HT-29 (cell line): Measurements from ENCODE around the gene TEX12. TPM values are rescaled to one million over a fixed set of nuclear protein-coding genes. Genes with fewer than 3 reads are reported as not detected.

Experiments used
- DNase-seq: peaks from one replicate; pipeline ENCODE4 v3.0.0-alpha.2; 2015; ENCODE audit warnings: low spot score
- small RNA-seq: library from RNA; depleted of rRNA; stranded (forward); fragments of <200 nt; gene quantifications from one replicate; pipeline ENCODE3, GENCODE V24; 2014
- total RNA-seq: library from RNA; depleted of rRNA; stranded (reverse); fragments of >200 nt; shearing (Covaris generic); gene quantifications from 2 replicates; pipeline ENCODE4 v1.2.3, GENCODE V29; 2014; rRNA removed

Gene TEX12
- total RNA-seq, 1 experiment from 2014 or later: not detected

GRCh38 chr11:112211536-112211935 is 44.4 kb downstream of the TEX12 start:
- no peak for DNase-seq

- DNase-seq: no peak
Measured at GRCh38 chr11:112212290-112212689, 45.1 kb downstream of the TEX12 start.

GRCh38 chr11:112212710-112213109 is 45.5 kb downstream of the TEX12 start:
- DNase-seq: no peak

- no peak for DNase-seq
Measured at GRCh38 chr11:112213753-112214152, 46.6 kb downstream of the TEX12 start.

GRCh38 chr11:112215621-112216020 is 48.4 kb downstream of the TEX12 start:
- DNase-seq: no peak

- no peak for DNase-seq
Measured at GRCh38 chr11:112216561-112217105, 49.5 kb downstream of the TEX12 start.

- peak; percentile 93 for DNase-seq
Measured at GRCh38 chr11:112219476-112220232, 52.5 kb downstream of the TEX12 start.

GRCh38 chr11:112221274-112221835 is 54.2 kb downstream of the TEX12 start:
- DNase-seq: no peak

Small RNA genes lying within 50 kb of the gene (small RNA-seq; reads per million reads assigned to genes)
- not detected for gene MRPS36P4

Other genes with a start within 250 kb of the TEX12 start
- gene C11orf52, start 248.5 kb upstream of the TEX12 start, total RNA-seq: 4.3 and 6.3 TPM in 2 replicates
- gene DIXDC1, start 230.0 kb upstream of the TEX12 start, total RNA-seq: 2.0 and 2.6 TPM in 2 replicates
- 37.2 and 42.4 TPM in 2 replicates for gene DLAT, start 142.0 kb upstream of the TEX12 start, total RNA-seq
- gene PIH1D2, start 93.4 kb upstream of the TEX12 start, total RNA-seq: 0.52 and 0.97 TPM in 2 replicates
- 11.0 and 13.4 TPM in 2 replicates for gene NKAPD1, start 93.1 kb upstream of the TEX12 start, total RNA-seq
- gene TIMM8B, start 80.6 kb upstream of the TEX12 start, total RNA-seq: 212 and 216 TPM in 2 replicates
- gene SDHD, start 80.5 kb upstream of the TEX12 start, total RNA-seq: 144 and 195 TPM in 2 replicates
- gene IL18, start 3.3 kb upstream of the TEX12 start, total RNA-seq: 1.8 TPM in 2 replicates
- 0.84 and 3.8 TPM in 2 replicates for gene BCO2, start 8.1 kb downstream of the TEX12 start, total RNA-seq
- 28.3 and 44.7 TPM in 2 replicates for gene PTS, start 59.1 kb downstream of the TEX12 start, total RNA-seq
- not detected in 2 replicates for gene PLET1, start 93.5 kb downstream of the TEX12 start, total RNA-seq